NCI-H446 (cell line): ENCODE data around the gene TIGD1.

ENCODE experiments used
- DNase-seq, 2 experiments: peaks; one replicate each; lab custom pipeline; 2025; lab: John Stamatoyannopoulos, UW

TIGD1 gene

GRCh38 chr2:232501794-232502390 is 48.5 kb downstream of the TIGD1 start:
- no peak for DNase-seq

GRCh38 chr2:232501331-232501771 is 49.0 kb downstream of the TIGD1 start:
- no peak for DNase-seq

GRCh38 chr2:232498452-232498851 is 51.9 kb downstream of the TIGD1 start:
- DNase-seq, result no peak
